Astrocyte (in vitro differentiated cells and primary cell): Measurements from ENCODE around the gene C16orf46. TPM values are rescaled to one million over a fixed set of nuclear protein-coding genes. Genes with fewer than 3 reads are reported as not detected.

ENCODE experiments used
- DNase-seq: peaks from one replicate; pipeline ENCODE4 v3.0.0-alpha.2; 2010; ENCODE audit warnings: low read depth
- FAIRE-seq: peaks from 2 replicates; lab custom pipeline; 2011; peaks lifted over from hg19 to GRCh38; lab: Jason Lieb, UNC
- H2AFZ ChIP-seq: 2 replicates; pipeline ENCODE4 v1.6.0; 2012; ENCODE audit warnings: low read depth, low read length, inconsistent platforms
- H3K27ac ChIP-seq: 2 replicates; pipeline ENCODE4 v1.5.1; 2011; ENCODE audit warnings: low read depth, low read length, inconsistent platforms
- H3K27me3 ChIP-seq: 2 replicates; pipeline ENCODE4 v1.6.0; 2011; ENCODE audit warnings: low read length, inconsistent platforms; ENCODE audit not compliant: insufficient read depth
- H3K36me3 ChIP-seq: 2 replicates; pipeline ENCODE4 v1.5.1; 2011; ENCODE audit warnings: low read length, inconsistent platforms; ENCODE audit not compliant: insufficient read depth
- H3K4me1 ChIP-seq: 2 replicates; pipeline ENCODE4 v1.5.1; 2011; ENCODE audit warnings: low read length, inconsistent platforms; ENCODE audit not compliant: insufficient read depth
- H3K4me2 ChIP-seq: 2 replicates; pipeline ENCODE4 v1.6.0; 2012; ENCODE audit warnings: low read length, inconsistent platforms
- H3K4me3 ChIP-seq: 2 replicates; pipeline ENCODE4 v1.5.1; 2011; ENCODE audit warnings: low read depth, mild to moderate bottlenecking, low read length, inconsistent platforms; ENCODE audit not compliant: insufficient read depth
- H3K79me2 ChIP-seq: 2 replicates; pipeline ENCODE4 v1.6.0; 2012; ENCODE audit warnings: mild to moderate bottlenecking, low read length, inconsistent platforms; ENCODE audit not compliant: insufficient read depth
- H3K9ac ChIP-seq: 2 replicates; pipeline ENCODE4 v1.6.0; 2012; ENCODE audit warnings: mild to moderate bottlenecking, low read length, inconsistent platforms
- H3K9me3 ChIP-seq: 2 replicates; pipeline ENCODE4 v1.5.1; 2012; ENCODE audit warnings: low read depth, mild to moderate bottlenecking, low read length, inconsistent platforms; ENCODE audit not compliant: insufficient read depth
- H4K20me1 ChIP-seq: 2 replicates; pipeline ENCODE4 v1.6.0; 2012; ENCODE audit warnings: low read length, inconsistent platforms; ENCODE audit not compliant: insufficient read depth
- H3K27ac Mint-ChIP-seq: one replicate; pipeline ENCODE4 v1.8.0; 2021; ENCODE audit warnings: mild to moderate bottlenecking, mixed read lengths; ENCODE audit not compliant: unreplicated experiment
- H3K27me3 Mint-ChIP-seq: one replicate; pipeline ENCODE4 v1.8.0; 2021; ENCODE audit warnings: low read depth, mixed read lengths; ENCODE audit not compliant: unreplicated experiment
- H3K36me3 Mint-ChIP-seq: one replicate; pipeline ENCODE4 v1.8.0; 2021; ENCODE audit warnings: low read depth, mixed read lengths; ENCODE audit not compliant: unreplicated experiment
- H3K4me1 Mint-ChIP-seq: one replicate; pipeline ENCODE4 v1.8.0; 2021; ENCODE audit warnings: low read depth, mixed read lengths; ENCODE audit not compliant: unreplicated experiment
- H3K4me3 Mint-ChIP-seq: one replicate; pipeline ENCODE4 v1.8.0; 2021; ENCODE audit warnings: mild to moderate bottlenecking, moderate library complexity, mixed read lengths; ENCODE audit not compliant: unreplicated experiment
- H3K9me3 Mint-ChIP-seq: one replicate; pipeline ENCODE4 v1.8.0; 2021; ENCODE audit warnings: mild to moderate bottlenecking, mixed read lengths; ENCODE audit not compliant: unreplicated experiment
- CTCF ChIP-seq: IDR thresholded peaks from 2 replicates; pipeline ENCODE4 v1.5.1; 2011; ENCODE audit warnings: low read depth, mild to moderate bottlenecking, inconsistent platforms, low read length, moderate library complexity; ENCODE audit not compliant: insufficient read depth
- EZH2 ChIP-seq: IDR thresholded peaks from 2 replicates; pipeline ENCODE4 v1.6.1; 2012; ENCODE audit warnings: mild to moderate bottlenecking, low read length, inconsistent platforms; ENCODE audit not compliant: insufficient read depth
- total RNA-seq: library from RNA; stranded (reverse); gene quantifications from 2 replicates; pipeline ENCODE4 v1.2.1, GENCODE V29; 2021

The C16orf46 gene
- total RNA-seq, 1 donor from 2014 or later, result 1.8 TPM

DNA sequence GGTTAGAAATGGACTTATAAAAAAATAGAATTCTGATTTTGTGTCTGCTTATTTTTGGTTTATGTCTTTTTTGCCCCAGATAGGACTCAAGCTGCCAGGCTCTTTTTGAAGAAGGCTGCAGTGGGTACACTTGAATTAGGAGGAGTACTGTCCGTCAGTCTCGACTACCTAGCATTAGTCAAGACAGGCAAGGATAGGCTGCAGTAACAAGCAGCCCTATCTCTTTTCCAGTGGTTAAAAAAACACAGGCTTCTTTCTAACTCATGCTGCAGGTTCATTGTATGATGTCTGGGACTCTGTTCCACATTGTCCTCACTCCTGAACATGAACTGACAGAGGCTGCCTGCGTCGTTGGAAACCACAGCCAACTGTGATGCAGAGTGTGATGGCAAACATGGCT, 8.0 kb downstream of the C16orf46 start:
- Histone ChIP-seq H3K79me2 (no peaks in the 10 kb centered on the region), H3K9ac (no peak overlapping the region), H3K27me3 (no peaks in the 10 kb centered on the region), H3K27ac (no peak overlapping the region), H3K36me3 (no peaks in the 10 kb centered on the region), H2AFZ (no peak overlapping the region), H3K4me1 (no peaks in the 10 kb centered on the region), H4K20me1 (no peaks in the 10 kb centered on the region), H3K4me3 (no peak overlapping the region), H3K4me2 (no peak overlapping the region), H3K9me3 (no peaks in the 10 kb centered on the region)
- no peak for DNase-seq
- Mint-ChIP-seq H3K36me3 (no peaks in the 10 kb centered on the region), H3K4me1 (no peaks in the 10 kb centered on the region), H3K27ac (no peak overlapping the region), H3K9me3 (no peaks in the 10 kb centered on the region), H3K27me3 (no peaks in the 10 kb centered on the region), H3K4me3 (no peak overlapping the region)
- FAIRE-seq, result no peak
- no peak for TF ChIP-seq EZH2
- TF ChIP-seq CTCF, result no peak

- no peaks in the 10 kb centered on the region for H3K9me3 Mint-ChIP-seq
- no peaks in the 10 kb centered on the region for H3K36me3 Mint-ChIP-seq
- Histone ChIP-seq H2AFZ (no peak overlapping the region), H4K20me1 (no peaks in the 10 kb centered on the region), H3K27me3 (no peaks in the 10 kb centered on the region), H3K9ac (no peak overlapping the region), H3K79me2 (no peaks in the 10 kb centered on the region), H3K4me3 (no peak overlapping the region), H3K4me2 (no peak overlapping the region), H3K9me3 (no peaks in the 10 kb centered on the region), H3K36me3 (no peaks in the 10 kb centered on the region), H3K27ac (no peak overlapping the region), H3K4me1 (no peaks in the 10 kb centered on the region)
- no peak for FAIRE-seq
- no peak overlapping the region for H3K27ac Mint-ChIP-seq
- H3K27me3 Mint-ChIP-seq, result no peaks in the 10 kb centered on the region
- TF ChIP-seq CTCF (no peak), EZH2 (no peak)
- H3K4me3 Mint-ChIP-seq, result no peak overlapping the region
- no peaks in the 10 kb centered on the region for H3K4me1 Mint-ChIP-seq
- no peak for DNase-seq
These were observed 9.9 kb downstream of the C16orf46 start for GRCh38 chr16:81067166-81067565.

DNA sequence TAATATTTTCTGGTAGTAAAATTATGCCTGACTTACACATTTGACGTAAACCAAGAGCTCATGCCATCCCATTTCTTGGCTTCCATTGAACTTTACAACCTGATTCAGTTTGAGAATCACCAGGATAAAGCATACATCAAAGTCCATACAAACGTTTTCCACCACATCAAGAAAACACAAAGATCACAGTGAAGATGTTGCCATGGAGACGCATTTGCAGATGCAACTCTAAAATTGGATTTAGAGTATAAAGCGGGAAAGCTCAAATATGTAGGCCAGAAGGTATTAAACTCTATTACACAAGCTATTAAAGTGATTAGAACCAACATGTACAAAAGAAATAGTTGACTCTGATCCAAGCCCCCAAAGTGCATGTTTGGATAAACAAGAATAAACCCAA, 10.4 kb downstream of the C16orf46 start:
- Mint-ChIP-seq H3K4me1 (no peaks in the 10 kb centered on the region), H3K27ac (no peak overlapping the region), H3K4me3 (no peak overlapping the region), H3K27me3 (no peaks in the 10 kb centered on the region), H3K9me3 (no peaks in the 10 kb centered on the region), H3K36me3 (no peaks in the 10 kb centered on the region)
- DNase-seq (no peak), FAIRE-seq (no peak)
- no peak overlapping the region for H3K9ac ChIP-seq
- no peak overlapping the region for H3K27ac ChIP-seq
- no peaks in the 10 kb centered on the region for H3K9me3 ChIP-seq
- no peaks in the 10 kb centered on the region for H3K27me3 ChIP-seq
- TF ChIP-seq EZH2 (no peak), CTCF (no peak)
- H3K4me3 ChIP-seq, result no peak overlapping the region
- no peaks in the 10 kb centered on the region for H3K36me3 ChIP-seq
- no peak overlapping the region for H2AFZ ChIP-seq
- no peak overlapping the region for H3K4me2 ChIP-seq
- H3K79me2 ChIP-seq, result no peaks in the 10 kb centered on the region
- no peaks in the 10 kb centered on the region for H4K20me1 ChIP-seq
- H3K4me1 ChIP-seq, result no peaks in the 10 kb centered on the region
